BLaER1 treated with 17β-estradiol and CSF1 and Interleukin-3, amounts not matched to agents 10 nM and 100 nM (cell line): ENCODE data around the gene PVALEF.
A peak's percentile ranks its signal among the peaks of the same experiment; 100 is the strongest.

Source experiments
- H3K27ac ChIP-seq, 11 experiments: shearing (Covaris generic); formaldehyde crosslinking; 2 replicates each; pipeline ENCODE4 v1.8.1; 2022
- H3K27me3 ChIP-seq, 11 experiments: shearing (Covaris generic); formaldehyde crosslinking; 2 replicates each; pipeline ENCODE4 v1.8.1; 2022
- H3K36me3 ChIP-seq, 11 experiments: shearing (Covaris generic); formaldehyde crosslinking; 2 replicates each; pipeline ENCODE4 v1.8.1; 2022
- H3K4me1 ChIP-seq, 10 experiments: shearing (Covaris generic); formaldehyde crosslinking; 2 replicates each; pipeline ENCODE4 v1.8.1; 2022
- H3K4me2 ChIP-seq, 11 experiments: shearing (Covaris generic); formaldehyde crosslinking; 2 replicates each; pipeline ENCODE4 v1.8.1; 2022
- H3K4me3 ChIP-seq, 10 experiments: shearing (Covaris generic); formaldehyde crosslinking; 2 replicates each; pipeline ENCODE4 v1.8.1; 2022
- H3K9ac ChIP-seq, 11 experiments: shearing (Covaris generic); formaldehyde crosslinking; 2 replicates each; pipeline ENCODE4 v1.8.1; 2022
- H3K9me3 ChIP-seq, 11 experiments: shearing (Covaris generic); formaldehyde crosslinking; replicated peaks in 1 of 11; 2 replicates each; pipeline ENCODE4 v1.8.1; 2022
- H4K20me1 ChIP-seq, 11 experiments: shearing (Covaris generic); formaldehyde crosslinking; 2 replicates each; pipeline ENCODE4 v1.8.1; 2022
- Cebpa-rat ChIP-seq, 11 experiments: shearing (Covaris generic); IDR thresholded peaks; 2 replicates each; pipeline ENCODE4 v1.8.1; 2022

Gene PVALEF

DNA sequence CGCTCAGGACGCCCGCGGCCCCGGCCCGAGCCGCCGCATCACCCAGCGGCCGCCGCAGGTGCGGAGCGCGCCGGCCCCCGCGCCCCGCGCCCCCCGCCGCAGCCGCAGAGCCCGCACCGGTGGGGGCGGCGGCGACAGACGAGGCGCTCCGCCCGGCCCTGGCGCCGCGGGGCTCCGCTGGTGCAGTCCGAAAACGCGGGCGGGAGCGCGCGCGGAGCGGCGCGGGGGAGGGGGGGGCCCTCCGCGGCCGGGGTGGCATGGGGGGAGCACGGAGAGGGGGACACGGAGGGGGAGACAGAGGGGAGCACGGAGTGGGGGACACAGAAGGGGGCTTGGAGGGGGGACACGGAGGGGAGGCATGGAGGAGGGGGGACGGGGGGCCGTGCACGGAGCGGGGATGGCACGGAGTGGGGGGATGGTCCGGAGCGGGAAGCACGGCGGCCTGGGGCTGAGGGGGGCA lies 756 bp downstream of the PVALEF start, which contains the start of gene AATK:
AATK (minus strand) TSS at position 189 of the 460 bp plus-strand sequence. CDS start 229 bp downstream, outside the sequence.
- Histone ChIP-seq H3K9ac (peak within 1 kb of the TSS in 8 of 11 experiments; percentile 28 to 75 (median 59); a peak in 14 of 22 replicates), H3K36me3 (no peaks in the 10 kb centered on the region), H3K4me1 (peaks cover 18 to 75% (median 62%) of the 10 kb centered on the region in 10 experiments), H3K4me2 (peak within 1 kb of the TSS; percentile 81 to 95 (median 92)), H3K27ac (no peak within 1 kb of the TSS; a peak in 1 of 22 replicates), H3K27me3 (peaks cover 34 to 71% (median 57%) of the 10 kb centered on the region in 11 experiments), H3K9me3 (no peaks in the 10 kb centered on the region), H3K4me3 (peak within 1 kb of the TSS; percentile 41 to 67 (median 56); a peak in 19 of 20 replicates), H4K20me1 (peaks cover 0 to 54% (median 16%) of the 10 kb centered on the region in 11 experiments; a peak in 16 of 22 replicates)
- no peak for TF ChIP-seq Cebpa-rat (IDR thresholded peaks at IDR 0.05)

DNA sequence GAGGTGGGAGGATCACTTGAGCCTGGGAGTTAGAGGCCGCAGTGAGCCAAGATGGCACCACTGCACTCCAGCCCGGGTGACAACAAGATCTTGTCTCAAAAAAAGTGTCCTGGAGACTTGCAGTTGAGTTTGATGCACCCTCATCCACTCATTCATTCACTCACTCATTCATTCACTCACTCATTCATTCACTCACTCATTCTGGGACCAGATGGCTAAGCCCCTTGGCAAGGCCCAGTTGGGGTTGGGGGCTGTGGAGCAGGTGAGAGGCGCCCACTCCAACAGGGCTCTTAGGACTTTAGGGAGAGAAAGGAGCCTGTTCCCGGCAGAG lies 1.9 kb downstream of the PVALEF start:
- H3K4me1 ChIP-seq = peaks cover 20 to 65% (median 53%) of the 10 kb centered on the region in 10 experiments
- no peaks in the 10 kb centered on the region for H3K36me3 ChIP-seq
- peak overlapping the region in 8 of 11 experiments; percentile 50 to 88 (median 68); a peak in 12 of 22 replicates for H3K4me2 ChIP-seq
- peaks cover 29 to 60% (median 50%) of the 10 kb centered on the region in 11 experiments for H3K27me3 ChIP-seq
- no peak overlapping the region for H3K4me3 ChIP-seq
- no peak overlapping the region for H3K27ac ChIP-seq
- no peaks in the 10 kb centered on the region for H3K9me3 ChIP-seq
- no peak overlapping the region for H3K9ac ChIP-seq
- H4K20me1 ChIP-seq = peaks cover 0 to 55% (median 16%) of the 10 kb centered on the region in 11 experiments; a peak in 16 of 22 replicates
- no peak for TF ChIP-seq Cebpa-rat (IDR thresholded peaks at IDR 0.05)

DNA sequence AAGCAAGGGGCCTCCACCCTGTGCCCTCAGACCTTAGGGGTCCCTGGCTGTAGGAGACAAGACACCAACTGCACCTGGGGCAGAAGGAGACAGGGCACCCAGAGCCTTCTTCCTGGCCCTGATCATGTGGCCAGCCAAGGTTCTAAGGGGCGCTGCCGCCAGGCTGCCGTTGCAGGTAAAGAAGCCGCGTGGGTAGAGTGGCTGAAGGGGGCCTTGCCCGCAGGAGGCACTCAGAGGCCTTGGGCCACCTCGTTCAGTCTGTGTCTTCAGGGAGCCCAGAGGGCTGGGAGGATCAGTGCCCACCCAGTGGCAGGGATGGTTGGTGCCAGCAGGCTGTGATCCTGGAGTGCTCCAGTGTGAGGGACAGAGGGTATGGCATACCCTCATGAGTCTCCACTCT lies 2.3 kb downstream of the PVALEF start:
- peaks cover 29 to 57% (median 49%) of the 10 kb centered on the region in 11 experiments for H3K27me3 ChIP-seq
- H3K9me3 ChIP-seq = no peaks in the 10 kb centered on the region
- no peaks in the 10 kb centered on the region for H3K36me3 ChIP-seq
- H4K20me1 ChIP-seq = peaks cover 0 to 55% (median 16%) of the 10 kb centered on the region in 11 experiments; a peak in 16 of 22 replicates
- no peak for TF ChIP-seq Cebpa-rat (IDR thresholded peaks at IDR 0.05)
- H3K4me1 ChIP-seq = peaks cover 22 to 62% (median 51%) of the 10 kb centered on the region in 10 experiments
- no peak overlapping the region for H3K27ac ChIP-seq
- H3K9ac ChIP-seq = peak overlapping the region in 4 of 11 experiments; percentile 8 to 31 (median 24); a peak in 3 of 22 replicates
- H3K4me2 ChIP-seq = peak overlapping the region in 9 of 11 experiments; percentile 35 to 88 (median 67); a peak in 18 of 22 replicates
- no peak overlapping the region for H3K4me3 ChIP-seq

DNA sequence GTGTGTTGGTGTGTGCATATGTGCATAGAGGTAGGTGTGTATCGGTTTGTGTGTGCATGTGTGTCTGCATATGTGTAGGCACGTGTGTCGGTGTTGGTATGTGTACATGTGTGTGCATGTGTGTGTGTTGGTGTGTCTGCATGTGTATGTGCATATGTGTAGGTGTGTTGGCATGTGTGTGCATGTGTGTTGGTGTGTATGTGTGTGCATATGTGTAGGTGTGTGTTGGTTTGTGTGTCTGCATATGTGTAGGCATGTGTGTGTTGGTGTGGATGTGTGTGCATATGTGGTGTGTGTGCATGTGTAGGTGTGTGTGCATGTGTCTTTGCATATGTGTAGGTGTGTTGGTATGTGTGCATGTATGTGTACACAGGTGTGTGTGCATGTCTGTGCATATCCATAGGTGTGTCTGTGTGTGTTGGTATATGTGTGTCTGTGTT lies 4.6 kb downstream of the PVALEF start:
- no peak overlapping the region for H3K9ac ChIP-seq
- H3K27ac ChIP-seq = no peak overlapping the region
- H4K20me1 ChIP-seq = peaks cover 0 to 36% (median 9%) of the 10 kb centered on the region in 11 experiments; a peak in 13 of 22 replicates
- H3K4me3 ChIP-seq = no peak overlapping the region
- no peaks in the 10 kb centered on the region for H3K36me3 ChIP-seq
- peaks cover 22 to 36% (median 30%) of the 10 kb centered on the region in 11 experiments for H3K27me3 ChIP-seq
- no peak overlapping the region for H3K4me2 ChIP-seq
- no peak for TF ChIP-seq Cebpa-rat (IDR thresholded peaks at IDR 0.05)
- H3K4me1 ChIP-seq = peaks cover 17 to 49% (median 36%) of the 10 kb centered on the region in 10 experiments
- H3K9me3 ChIP-seq = peaks cover 0 to 1% (median 0%) of the 10 kb centered on the region in 11 experiments; a peak in 2 of 22 replicates

DNA sequence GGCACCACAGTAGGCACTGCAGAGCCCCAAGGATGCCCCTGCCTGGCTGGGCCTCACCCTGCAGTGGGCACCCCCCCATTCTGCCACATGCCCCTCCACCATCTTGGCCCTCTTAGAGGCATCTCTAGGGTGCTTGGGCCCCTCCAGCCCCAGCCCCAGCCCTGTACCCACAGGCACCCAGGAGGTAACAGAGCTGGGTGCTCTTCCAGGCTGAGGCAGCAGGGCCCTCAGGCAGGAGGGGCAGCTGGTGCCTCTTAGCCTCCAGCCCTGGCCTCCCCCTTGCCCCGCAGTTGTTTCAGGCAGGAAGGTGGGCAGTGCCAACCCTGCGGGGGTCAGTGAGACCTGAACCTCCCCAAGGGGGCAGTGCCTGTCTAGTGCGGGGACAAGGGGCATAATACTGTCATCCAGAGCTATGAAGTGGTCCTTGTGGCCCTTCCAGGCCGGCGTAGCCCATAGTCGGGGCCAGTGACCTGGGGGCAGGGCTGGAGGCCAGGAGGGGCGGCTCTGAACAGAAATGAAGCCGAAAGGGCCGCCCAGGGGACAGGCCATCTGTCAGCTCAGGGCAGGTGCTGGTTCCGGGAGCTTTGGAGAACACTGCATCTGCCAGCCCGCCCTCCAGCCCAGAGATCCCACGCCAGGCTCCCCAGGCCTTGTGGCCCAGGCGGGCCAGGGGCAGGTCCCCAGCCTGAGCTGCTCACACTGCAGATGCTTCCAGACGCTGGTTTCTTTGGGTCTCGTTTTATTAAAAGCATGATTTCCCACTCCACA lies 5.6 kb downstream of the PVALEF start:
- Histone ChIP-seq H3K4me2 (no peak overlapping the region), H3K9ac (peak overlapping the region in 1 of 11 experiments; percentile 5; a peak in 1 of 22 replicates), H3K27ac (no peak overlapping the region), H3K4me1 (peaks cover 7 to 39% (median 26%) of the 10 kb centered on the region in 10 experiments; a peak in 19 of 20 replicates), H3K4me3 (no peak overlapping the region), H3K27me3 (peaks cover 12 to 25% (median 20%) of the 10 kb centered on the region in 11 experiments), H3K36me3 (0 out of 22 replicates have a peak, but pooled peaks cover 0 to 5% (median 0%) of the 10 kb centered on the region in 11 experiments), H3K9me3 (peaks cover 6 to 12% (median 10%) of the 10 kb centered on the region in 11 experiments; a peak in 21 of 22 replicates), H4K20me1 (peaks cover 0 to 27% (median 0%) of the 10 kb centered on the region in 11 experiments; a peak in 7 of 22 replicates)
- no peak for TF ChIP-seq Cebpa-rat (IDR thresholded peaks at IDR 0.05)

DNA sequence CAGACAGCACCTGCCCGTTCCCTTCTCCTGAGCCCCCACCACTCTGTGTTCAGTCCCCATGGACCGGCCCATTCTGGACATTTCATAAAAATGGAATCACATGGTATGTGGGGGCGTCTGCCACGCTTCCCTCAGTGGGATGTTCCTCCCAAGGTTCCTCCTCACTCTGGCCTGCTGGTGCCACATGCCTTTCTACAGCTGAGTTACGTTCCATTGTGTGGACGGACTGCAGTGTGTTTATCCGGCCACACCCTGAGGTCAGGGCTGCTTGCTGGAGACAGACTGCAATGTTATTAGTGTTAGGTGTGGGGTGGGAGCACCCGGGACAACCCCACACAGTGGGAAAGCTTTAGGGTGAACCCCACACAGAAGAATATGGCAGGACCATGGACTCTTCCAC lies 6.6 kb downstream of the PVALEF start:
- Histone ChIP-seq H3K9me3 (peaks cover 6 to 16% (median 10%) of the 10 kb centered on the region in 11 experiments; a peak in 21 of 22 replicates), H3K36me3 (0 out of 22 replicates have a peak, but pooled peaks cover 0 to 5% (median 0%) of the 10 kb centered on the region in 11 experiments), H3K27me3 (peaks cover 4 to 17% (median 12%) of the 10 kb centered on the region in 11 experiments), H3K4me3 (no peak overlapping the region), H3K27ac (no peak overlapping the region), H3K9ac (no peak overlapping the region), H3K4me2 (peak overlapping the region in 5 of 11 experiments; percentile 1 to 64 (median 23); a peak in 7 of 22 replicates), H3K4me1 (peaks cover 7 to 32% (median 20%) of the 10 kb centered on the region in 10 experiments; a peak in 19 of 20 replicates), H4K20me1 (peaks cover 0 to 21% (median 0%) of the 10 kb centered on the region in 11 experiments; a peak in 7 of 22 replicates)
- no peak for TF ChIP-seq Cebpa-rat (IDR thresholded peaks at IDR 0.05)

DNA sequence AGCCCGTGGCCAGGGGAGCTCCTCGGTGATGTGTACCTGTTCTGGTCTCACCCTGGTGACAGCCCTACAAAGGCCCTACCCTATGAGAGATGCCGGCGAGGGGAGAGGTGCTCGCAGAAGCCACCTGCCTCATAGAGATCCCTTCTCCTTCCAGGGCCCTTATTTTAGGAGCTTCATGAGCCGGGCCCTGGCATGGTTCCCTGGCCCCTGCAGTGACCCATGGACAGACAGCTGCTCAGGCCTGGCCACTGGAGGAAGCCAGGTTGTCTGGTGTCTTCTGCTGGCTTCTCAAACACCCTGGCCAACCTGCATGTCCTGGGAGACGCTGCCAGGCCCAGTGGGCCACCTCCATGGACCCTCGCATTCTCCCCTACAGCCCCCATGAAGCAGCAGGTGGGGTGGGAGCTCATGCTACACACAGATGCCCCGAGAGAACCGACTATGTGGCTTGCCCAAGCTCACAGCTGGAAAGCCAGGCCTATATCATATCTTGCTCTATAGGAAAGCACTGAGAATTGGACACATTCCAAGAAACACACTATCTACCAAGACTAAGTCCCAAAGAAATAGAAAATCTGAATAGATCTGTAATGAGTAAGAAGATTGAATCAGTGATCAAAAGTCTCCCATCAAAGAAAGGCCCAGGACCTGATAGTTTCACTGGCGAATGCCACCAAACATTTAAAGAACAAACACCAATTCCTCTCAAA lies 7.9 kb downstream of the PVALEF start:
- H3K9me3 ChIP-seq = peaks cover 6 to 16% (median 10%) of the 10 kb centered on the region in 11 experiments; a peak in 21 of 22 replicates
- 0 out of 22 replicates have a peak, but pooled peaks cover 0 to 5% (median 0%) of the 10 kb centered on the region in 11 experiments for H3K36me3 ChIP-seq
- peaks cover 0 to 5% (median 0%) of the 10 kb centered on the region in 11 experiments; a peak in 6 of 22 replicates for H3K27me3 ChIP-seq
- no peak overlapping the region for H3K4me3 ChIP-seq
- peak overlapping the region in 4 of 11 experiments; percentile 1 to 23 (median 12); a peak in 3 of 22 replicates for H3K4me2 ChIP-seq
- no peak overlapping the region for H3K27ac ChIP-seq
- H4K20me1 ChIP-seq = peaks cover 0 to 15% (median 0%) of the 10 kb centered on the region in 11 experiments; a peak in 3 of 22 replicates
- H3K9ac ChIP-seq = no peak overlapping the region
- no peak for TF ChIP-seq Cebpa-rat (IDR thresholded peaks at IDR 0.05)
- H3K4me1 ChIP-seq = peaks cover 7 to 30% (median 14%) of the 10 kb centered on the region in 10 experiments; a peak in 18 of 20 replicates

DNA sequence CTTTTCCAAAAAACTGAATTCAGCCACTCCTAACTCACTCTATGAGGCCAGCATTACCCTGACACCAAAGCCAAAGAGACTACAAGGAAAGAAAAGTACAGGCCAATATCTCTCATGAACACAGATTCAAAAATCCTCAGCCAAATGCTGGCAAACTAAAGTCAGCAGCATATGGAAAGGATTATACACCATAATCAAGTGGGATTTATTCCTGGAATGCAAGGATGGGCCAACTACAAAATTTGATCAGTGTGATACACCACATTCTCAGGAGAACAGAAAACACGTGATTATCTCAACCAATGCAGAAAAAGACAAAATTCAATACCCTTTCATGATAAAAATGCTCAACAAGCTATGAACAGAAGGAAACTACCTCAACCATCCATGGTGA lies 8.5 kb downstream of the PVALEF start:
- peaks cover 6 to 16% (median 10%) of the 10 kb centered on the region in 11 experiments; a peak in 21 of 22 replicates for H3K9me3 ChIP-seq
- TF ChIP-seq Cebpa-rat (IDR thresholded peaks at IDR 0.05) = no peak
- peaks cover 7 to 30% (median 14%) of the 10 kb centered on the region in 10 experiments; a peak in 19 of 20 replicates for H3K4me1 ChIP-seq
- H3K27ac ChIP-seq = no peak overlapping the region
- no peak overlapping the region for H3K4me2 ChIP-seq
- no peak overlapping the region for H3K9ac ChIP-seq
- 0 out of 22 replicates have a peak, but pooled peaks cover 0 to 5% (median 0%) of the 10 kb centered on the region in 11 experiments for H3K36me3 ChIP-seq
- H3K27me3 ChIP-seq = peaks cover 0 to under 1% (median 0%) of the 10 kb centered on the region in 11 experiments; a peak in 1 of 22 replicates
- H4K20me1 ChIP-seq = peaks cover 0 to 17% (median 0%) of the 10 kb centered on the region in 11 experiments; a peak in 3 of 22 replicates
- H3K4me3 ChIP-seq = no peak overlapping the region
